ENCODE measurements around the gene CD84.

DNA sequence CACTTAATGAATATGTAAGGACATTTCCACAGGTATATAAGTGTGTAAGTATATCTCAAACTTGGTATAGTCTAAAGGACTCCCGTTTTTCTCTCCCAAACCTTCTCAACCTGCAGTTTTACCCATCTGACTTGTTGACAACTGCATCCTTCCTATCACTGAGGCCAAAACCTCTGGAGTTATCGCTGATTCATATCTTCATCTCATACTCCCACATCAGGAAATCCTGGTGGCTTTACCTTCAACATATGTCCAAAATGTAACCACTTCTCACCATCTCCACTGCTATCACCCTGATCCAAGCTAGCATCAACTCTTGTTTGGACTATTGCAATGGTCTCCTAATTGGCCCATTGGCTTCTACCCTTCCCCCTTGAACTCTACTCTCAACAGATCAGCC is 86.7 kb downstream of the CD84 start:
- TF ChIP-seq, protein P1, sequence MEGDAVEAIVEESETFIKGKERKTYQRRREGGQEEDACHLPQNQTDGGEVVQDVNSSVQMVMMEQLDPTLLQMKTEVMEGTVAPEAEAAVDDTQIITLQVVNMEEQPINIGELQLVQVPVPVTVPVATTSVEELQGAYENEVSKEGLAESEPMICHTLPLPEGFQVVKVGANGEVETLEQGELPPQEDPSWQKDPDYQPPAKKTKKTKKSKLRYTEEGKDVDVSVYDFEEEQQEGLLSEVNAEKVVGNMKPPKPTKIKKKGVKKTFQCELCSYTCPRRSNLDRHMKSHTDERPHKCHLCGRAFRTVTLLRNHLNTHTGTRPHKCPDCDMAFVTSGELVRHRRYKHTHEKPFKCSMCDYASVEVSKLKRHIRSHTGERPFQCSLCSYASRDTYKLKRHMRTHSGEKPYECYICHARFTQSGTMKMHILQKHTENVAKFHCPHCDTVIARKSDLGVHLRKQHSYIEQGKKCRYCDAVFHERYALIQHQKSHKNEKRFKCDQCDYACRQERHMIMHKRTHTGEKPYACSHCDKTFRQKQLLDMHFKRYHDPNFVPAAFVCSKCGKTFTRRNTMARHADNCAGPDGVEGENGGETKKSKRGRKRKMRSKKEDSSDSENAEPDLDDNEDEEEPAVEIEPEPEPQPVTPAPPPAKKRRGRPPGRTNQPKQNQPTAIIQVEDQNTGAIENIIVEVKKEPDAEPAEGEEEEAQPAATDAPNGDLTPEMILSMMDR (IDR thresholded peaks at IDR 0.05), result no peak
- no peak for TF ChIP-seq POLR2AphosphoS5 (IDR thresholded peaks at IDR 0.05; ENCODE audit: insufficient read depth in 1 of 2, low read depth in 1 of 2)
- no peak for TF ChIP-seq POLR2A (IDR thresholded peaks at IDR 0.05)
